Vagina (tissue), 2 donors: Measurements from ENCODE around the gene TCAIM. TPM values are rescaled to one million over a fixed set of nuclear protein-coding genes. Genes with fewer than 3 reads are reported as not detected.
"Not testable (repeated sequence)": the region's sequence is repeated elsewhere in the genome, so short reads cannot be mapped to it uniquely, and the experiment has no call there.

Source experiments
- DNase-seq, 2 donors: peaks; one replicate each; pipeline ENCODE4 v3.0.0-alpha.2; 2017; ENCODE audit errors: extremely low spot score in 2 of 2
- H3K27ac ChIP-seq: fragments of 200-600 bp; sonication (generic); one replicate; pipeline ENCODE4 v1.5.1; 2019
- H3K27me3 ChIP-seq: fragments of 200-600 bp; sonication (generic); one replicate; pipeline ENCODE4 v1.5.1; 2019
- H3K36me3 ChIP-seq, 2 donors: fragments of 200-600 bp; sonication (generic); one replicate each; pipeline ENCODE4 v1.5.1; 2017 to 2019
- H3K4me1 ChIP-seq: fragments of 200-600 bp; sonication (generic); one replicate; pipeline ENCODE4 v1.5.1; 2019
- H3K4me3 ChIP-seq, 2 donors: fragments of 200-600 bp; sonication (generic); 1 replicate in 1 of 2; 2 replicates in 1 of 2; pipeline ENCODE4 v1.5.1; 2016 to 2019
- H3K9me3 ChIP-seq: fragments of 200-600 bp; sonication (generic); one replicate; pipeline ENCODE4 v1.5.1; 2019
- POLR2A ChIP-seq, 2 donors: fragments of 450-650 bp; IDR thresholded peaks; one replicate each; pipeline ENCODE4 v1.6.1; 2017; ENCODE audit warnings: antibody characterized with exemption in 2 of 2, mild to moderate bottlenecking in 2 of 2, moderate library complexity in 2 of 2
- POLR2AphosphoS5 ChIP-seq, 2 donors: sonication (generic); formaldehyde crosslinking; IDR thresholded peaks; one replicate each; pipeline ENCODE4 v1.9.0; 2017; ENCODE audit warnings: antibody characterized with exemption in 2 of 2, mild to moderate bottlenecking in 2 of 2, low read depth in 1 of 2; ENCODE audit not compliant: insufficient read depth in 1 of 2
- intact Hi-C: fragments of 100-400 bp; cut with DNase I; formaldehyde crosslinking; loops from one replicate; pipeline ENCODE4 v1.15.1; 2023
- total RNA-seq: library from RNA; depleted of rRNA; stranded (reverse); fragments of >200 nt; gene quantifications from one replicate; pipeline ENCODE4 v1.2.3, GENCODE V29; 2016
- TF ChIP-seq, protein P1 (sequence below), 3 experiments: fragments of 450-650 bp in 2 of 3; fragments of 200-600 bp in 1 of 3; sonication (generic) in 1 of 3; IDR thresholded peaks; one replicate each; pipeline ENCODE4 v1.5.1; 2017 to 2019; ENCODE audit warnings: antibody characterized with exemption in 3 of 3, mild to moderate bottlenecking in 2 of 3, moderate library complexity in 2 of 3

TCAIM gene
- total RNA-seq, 1 donor from 2014 or later, result 17.9 TPM

GRCh38 chr3:44342176-44342790 is 3.7 kb downstream of the TCAIM start:
- H3K36me3 ChIP-seq, result no peaks in the 10 kb centered on the region
- H3K27ac ChIP-seq, result no peak overlapping the region
- DNase-seq, result no peak
- intact Hi-C loops, result no loop called here
- no peaks in the 10 kb centered on the region for H3K27me3 ChIP-seq
- no peak overlapping the region for H3K4me3 ChIP-seq
- TF ChIP-seq, protein P1, sequence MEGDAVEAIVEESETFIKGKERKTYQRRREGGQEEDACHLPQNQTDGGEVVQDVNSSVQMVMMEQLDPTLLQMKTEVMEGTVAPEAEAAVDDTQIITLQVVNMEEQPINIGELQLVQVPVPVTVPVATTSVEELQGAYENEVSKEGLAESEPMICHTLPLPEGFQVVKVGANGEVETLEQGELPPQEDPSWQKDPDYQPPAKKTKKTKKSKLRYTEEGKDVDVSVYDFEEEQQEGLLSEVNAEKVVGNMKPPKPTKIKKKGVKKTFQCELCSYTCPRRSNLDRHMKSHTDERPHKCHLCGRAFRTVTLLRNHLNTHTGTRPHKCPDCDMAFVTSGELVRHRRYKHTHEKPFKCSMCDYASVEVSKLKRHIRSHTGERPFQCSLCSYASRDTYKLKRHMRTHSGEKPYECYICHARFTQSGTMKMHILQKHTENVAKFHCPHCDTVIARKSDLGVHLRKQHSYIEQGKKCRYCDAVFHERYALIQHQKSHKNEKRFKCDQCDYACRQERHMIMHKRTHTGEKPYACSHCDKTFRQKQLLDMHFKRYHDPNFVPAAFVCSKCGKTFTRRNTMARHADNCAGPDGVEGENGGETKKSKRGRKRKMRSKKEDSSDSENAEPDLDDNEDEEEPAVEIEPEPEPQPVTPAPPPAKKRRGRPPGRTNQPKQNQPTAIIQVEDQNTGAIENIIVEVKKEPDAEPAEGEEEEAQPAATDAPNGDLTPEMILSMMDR (IDR thresholded peaks at IDR 0.05), result no peak
- TF ChIP-seq POLR2A (IDR thresholded peaks at IDR 0.05), result no peak
- TF ChIP-seq POLR2AphosphoS5 (IDR thresholded peaks at IDR 0.05; ENCODE audit: insufficient read depth in 1 of 2, low read depth in 1 of 2), result no peak
- peaks cover 17% of the 10 kb centered on the region for H3K4me1 ChIP-seq
- no peaks in the 10 kb centered on the region for H3K9me3 ChIP-seq

DNA sequence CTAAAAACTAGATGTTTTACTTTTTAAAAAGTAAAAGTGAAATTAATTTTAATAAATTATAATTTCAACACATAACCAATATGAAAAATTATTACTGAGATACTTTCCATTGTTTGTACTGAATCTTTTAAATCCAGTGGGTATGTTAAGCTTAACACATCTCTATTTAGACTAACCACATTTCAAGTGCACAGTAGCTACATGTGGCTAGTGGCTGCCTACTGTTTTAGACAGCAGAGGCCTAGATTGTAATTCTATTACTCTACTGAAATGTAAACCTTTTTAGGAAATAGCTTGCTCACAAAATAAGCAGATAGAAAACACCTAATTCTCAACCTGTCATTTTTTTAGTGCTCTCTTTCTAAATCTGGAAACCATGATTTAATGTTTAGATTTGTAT is 4.9 kb downstream of the TCAIM start:
- H3K9me3 ChIP-seq, result no peaks in the 10 kb centered on the region
- DNase-seq, result no peak
- peaks cover 13% of the 10 kb centered on the region for H3K4me1 ChIP-seq
- H3K36me3 ChIP-seq, result no peaks in the 10 kb centered on the region
- intact Hi-C loops, result no loop called here
- TF ChIP-seq POLR2AphosphoS5 (IDR thresholded peaks at IDR 0.05; ENCODE audit: insufficient read depth in 1 of 2, low read depth in 1 of 2), result no peak
- TF ChIP-seq, protein P1 (IDR thresholded peaks at IDR 0.05), result no peak
- no peak for TF ChIP-seq POLR2A (IDR thresholded peaks at IDR 0.05)
- H3K27me3 ChIP-seq, result no peaks in the 10 kb centered on the region
- no peak overlapping the region for H3K4me3 ChIP-seq
- no peak overlapping the region for H3K27ac ChIP-seq

GRCh38 chr3:44346590-44346989 is 8.0 kb downstream of the TCAIM start:
- H3K27ac ChIP-seq, H3K9me3 ChIP-seq, H3K36me3 ChIP-seq, H3K4me1 ChIP-seq, H3K27me3 ChIP-seq, DNase-seq, H3K4me3 ChIP-seq, intact Hi-C loops: not testable (repeated sequence)

- no peak overlapping the region for H3K4me3 ChIP-seq
- TF ChIP-seq, protein P1 (IDR thresholded peaks at IDR 0.05), result no peak
- TF ChIP-seq POLR2A (IDR thresholded peaks at IDR 0.05) (no peak), POLR2AphosphoS5 (IDR thresholded peaks at IDR 0.05; ENCODE audit: insufficient read depth in 1 of 2, low read depth in 1 of 2) (no peak)
- H3K4me1 ChIP-seq, result no peaks in the 10 kb centered on the region
- no peaks in the 10 kb centered on the region for H3K9me3 ChIP-seq
- no peak overlapping the region for H3K27ac ChIP-seq
- no peaks in the 10 kb centered on the region for H3K27me3 ChIP-seq
- H3K36me3 ChIP-seq, result no peaks in the 10 kb centered on the region
- no peak for DNase-seq
- intact Hi-C loops, result no loop called here
Measured at GRCh38 chr3:44348993-44349392, 10.4 kb downstream of the TCAIM start.

DNA sequence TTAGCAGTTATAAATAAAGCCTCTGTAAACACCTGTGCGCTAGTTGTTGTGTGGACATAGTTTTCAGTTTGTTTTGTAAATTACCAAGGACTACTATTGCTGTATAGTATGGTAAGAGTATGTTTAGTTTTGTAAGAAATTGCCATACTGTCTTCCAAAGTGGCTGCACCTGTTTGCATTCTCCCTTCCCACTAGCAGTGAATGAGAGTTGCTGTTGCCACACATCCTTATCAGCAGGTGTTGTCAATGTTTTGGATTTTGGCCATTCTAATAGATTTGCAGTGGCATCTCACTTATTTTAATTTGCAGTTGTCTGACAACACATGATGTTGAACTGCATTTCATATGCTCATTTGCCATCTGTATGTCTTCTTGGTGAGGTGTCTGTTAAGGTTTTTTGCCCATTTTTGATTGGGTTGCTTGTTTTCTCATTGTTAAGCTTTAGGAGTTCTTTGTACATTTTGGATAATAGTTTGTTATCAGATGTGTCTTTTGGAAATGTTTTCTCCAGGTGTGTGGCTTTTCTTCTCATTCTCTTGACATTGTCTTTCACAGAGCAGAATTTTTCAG is 14.9 kb downstream of the TCAIM start:
- Histone ChIP-seq H3K9me3 (no peaks in the 10 kb centered on the region), H3K4me1 (no peaks in the 10 kb centered on the region), H3K4me3 (no peak overlapping the region), H3K27me3 (no peaks in the 10 kb centered on the region), H3K36me3 (no peaks in the 10 kb centered on the region), H3K27ac (no peak overlapping the region)
- TF ChIP-seq, protein P1 (IDR thresholded peaks at IDR 0.05), result no peak
- TF ChIP-seq POLR2A (IDR thresholded peaks at IDR 0.05) (no peak), POLR2AphosphoS5 (IDR thresholded peaks at IDR 0.05; ENCODE audit: insufficient read depth in 1 of 2, low read depth in 1 of 2) (no peak)
- DNase-seq, result no peak
- intact Hi-C loops, result loop anchor here (5.0 kb wide), 1 partner anchor 1074 kb away; no protein-coding TSS in a partner anchor
